GM19238 (cell line): ENCODE results near the gene CDH15.
A peak's percentile ranks its signal among the peaks of the same experiment; 100 is the strongest.
"Not testable (repeated sequence)": the region's sequence is repeated elsewhere in the genome, so short reads cannot be mapped to it uniquely, and the experiment has no call there.

Experiments used
- DNase-seq: peaks from one replicate; pipeline ENCODE4 v3.0.0; 2011; ENCODE audit warnings: low spot score; ENCODE audit not compliant: insufficient read length

The CDH15 gene

DNA sequence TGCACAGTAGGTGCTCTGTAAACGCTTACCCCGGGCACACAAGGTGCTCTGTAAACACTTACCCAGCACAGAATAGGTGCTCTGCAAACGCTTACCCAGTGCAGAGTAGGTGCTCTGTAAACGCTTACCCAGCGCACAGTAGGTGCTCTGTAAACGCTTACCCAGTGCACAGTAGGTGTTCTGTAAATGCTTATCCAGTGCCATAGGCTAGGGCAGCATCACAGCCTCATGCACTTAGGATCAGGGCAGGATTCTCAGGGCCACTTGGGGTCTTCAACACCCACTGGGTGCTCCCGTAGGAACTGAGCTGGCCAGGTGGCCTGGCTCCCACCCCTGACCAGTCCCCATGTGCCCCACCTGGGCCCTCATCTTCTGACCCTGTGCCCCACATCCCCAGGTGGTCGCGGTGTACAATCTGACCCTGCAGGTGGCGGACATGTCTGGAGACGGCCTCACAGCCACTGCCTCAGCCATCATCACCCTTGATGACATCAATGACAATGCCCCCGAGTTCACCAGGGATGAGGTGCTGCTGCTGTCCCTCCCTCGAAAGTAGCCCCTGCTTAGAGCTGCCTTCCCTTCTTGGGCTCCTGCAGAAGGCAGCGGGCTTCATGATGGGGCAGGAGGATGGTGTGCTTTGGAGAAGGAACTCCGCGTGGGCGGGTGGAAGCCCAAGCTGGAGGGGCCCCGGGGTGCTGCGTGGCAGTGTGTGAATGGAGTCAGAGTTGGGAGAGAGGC lies 15.7 kb downstream of the CDH15 start:
- no peak for DNase-seq

DNA sequence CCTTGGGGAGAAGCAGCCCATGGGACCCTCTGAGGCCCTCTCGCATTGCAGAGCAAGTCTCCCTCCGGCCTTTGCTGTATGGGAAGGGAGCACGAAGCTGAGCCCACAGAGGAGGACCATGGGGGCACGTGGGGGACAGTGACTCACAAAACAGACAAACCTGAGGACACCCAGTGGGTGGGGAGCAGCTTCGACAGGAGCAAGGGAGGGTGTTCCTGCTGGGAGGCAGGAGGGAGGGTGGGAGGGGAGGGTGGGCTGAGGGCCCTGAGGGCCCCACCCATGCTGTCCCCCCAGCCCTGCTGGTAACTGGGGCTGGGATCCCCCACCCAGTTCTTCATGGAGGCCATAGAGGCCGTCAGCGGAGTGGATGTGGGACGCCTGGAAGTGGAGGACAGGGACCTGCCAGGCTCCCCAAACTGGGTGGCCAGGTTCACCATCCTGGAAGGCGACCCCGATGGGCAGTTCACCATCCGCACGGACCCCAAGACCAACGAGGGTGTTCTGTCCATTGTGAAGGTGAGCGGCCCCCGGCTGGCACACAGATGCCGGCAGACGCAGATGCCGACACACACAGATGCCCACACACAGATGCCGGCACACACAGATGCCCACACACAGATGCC lies 16.3 kb downstream of the CDH15 start:
- DNase-seq, result no peak

DNA sequence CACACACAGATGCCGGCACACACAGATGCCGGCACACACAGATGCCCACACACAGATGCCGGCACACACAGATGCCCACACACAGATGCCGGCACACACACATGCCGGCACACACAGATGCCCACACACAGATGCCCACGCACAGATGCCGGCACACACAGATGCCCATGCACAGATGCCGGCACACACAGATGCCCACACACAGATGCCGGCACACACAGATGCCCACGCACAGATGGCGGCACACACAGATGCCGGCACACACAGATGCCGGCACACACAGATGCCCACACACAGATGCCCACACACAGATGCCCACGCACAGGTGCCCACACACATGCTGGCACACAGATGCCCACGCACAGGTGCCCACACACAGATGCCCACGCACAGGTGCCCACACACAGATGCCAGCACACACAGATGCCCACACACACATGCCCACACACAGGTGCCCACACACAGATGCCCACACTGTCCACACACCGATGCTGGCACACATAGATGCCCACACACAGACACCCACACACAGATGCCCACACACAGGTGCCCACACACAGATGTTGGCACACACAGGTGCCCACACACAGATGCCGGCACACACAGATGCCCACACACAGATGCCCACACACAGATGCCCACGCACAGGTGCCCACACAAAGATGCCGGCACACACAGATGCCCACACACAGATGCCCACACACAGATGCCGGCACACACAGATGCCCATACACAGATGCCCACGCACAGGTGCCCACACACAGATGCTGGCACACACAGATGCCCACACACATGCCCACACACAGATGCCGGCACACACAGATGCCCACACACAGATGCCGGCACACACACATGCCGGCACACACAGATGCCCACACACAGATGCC lies 17.2 kb downstream of the CDH15 start:
- not testable (repeated sequence) for DNase-seq

DNA sequence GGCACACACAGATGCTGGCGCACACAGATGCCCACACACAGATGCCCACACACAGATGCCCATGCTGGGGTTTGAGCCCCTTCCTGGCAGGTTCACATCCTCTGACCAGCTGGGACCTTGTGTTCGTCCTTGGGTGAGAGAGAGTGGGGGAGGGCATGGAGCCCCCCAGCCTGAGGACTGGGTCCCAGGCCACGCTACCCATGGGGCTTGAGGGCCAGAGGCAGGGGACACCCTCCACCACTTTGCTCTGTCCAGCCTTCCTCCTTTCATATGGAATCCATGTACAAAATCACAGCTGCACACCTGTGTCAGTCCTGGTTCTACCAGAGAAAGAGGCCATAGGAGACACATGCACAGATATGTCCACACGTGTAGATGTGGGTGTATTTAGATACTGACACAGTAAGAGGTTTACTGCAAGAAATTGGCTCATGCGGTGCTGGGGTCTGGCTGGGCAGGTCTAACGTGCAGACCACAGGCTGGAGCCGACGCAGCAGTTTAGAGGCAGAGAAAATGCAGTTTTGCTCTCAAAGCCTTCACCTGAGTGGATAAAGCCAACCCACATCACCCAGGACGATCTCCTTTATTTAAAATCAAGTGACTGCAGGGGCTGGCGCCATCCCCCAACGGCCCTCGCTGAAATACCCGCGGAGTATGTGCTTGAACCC lies 17.9 kb downstream of the CDH15 start:
- no peak for DNase-seq

DNA sequence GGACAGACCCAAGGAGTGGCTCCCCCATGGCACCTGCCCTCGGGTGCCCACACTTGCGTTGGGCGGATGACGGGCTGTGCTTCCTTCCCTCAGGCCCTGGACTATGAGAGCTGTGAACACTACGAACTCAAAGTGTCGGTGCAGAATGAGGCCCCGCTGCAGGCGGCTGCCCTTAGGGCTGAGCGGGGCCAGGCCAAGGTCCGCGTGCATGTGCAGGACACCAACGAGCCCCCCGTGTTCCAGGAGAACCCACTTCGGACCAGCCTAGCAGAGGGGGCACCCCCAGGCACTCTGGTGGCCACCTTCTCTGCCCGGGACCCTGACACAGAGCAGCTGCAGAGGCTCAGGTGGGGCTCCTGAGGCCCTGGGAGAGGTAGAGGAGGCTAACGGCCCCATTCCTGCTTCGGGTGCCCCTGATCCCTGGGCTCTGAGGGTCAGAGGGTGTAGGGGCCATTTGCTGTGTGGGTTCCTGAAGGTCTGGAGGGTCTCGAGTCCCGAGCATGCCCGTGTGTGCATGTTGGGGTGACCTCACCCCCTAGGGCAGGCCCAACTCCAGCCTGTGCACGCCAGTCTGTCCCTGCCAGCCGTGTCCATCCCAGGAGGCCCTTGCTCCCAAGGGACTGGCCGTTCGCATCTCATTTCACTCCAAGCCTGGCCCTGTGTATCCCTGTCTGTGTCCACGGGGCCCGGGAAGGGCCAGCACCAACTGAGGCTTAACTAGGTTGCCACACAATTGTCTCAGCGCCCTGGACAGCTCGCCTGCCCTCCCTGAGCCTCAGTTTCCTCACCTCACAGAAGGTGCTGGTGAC lies 18.8 kb downstream of the CDH15 start:
- DNase-seq, result no peak

DNA sequence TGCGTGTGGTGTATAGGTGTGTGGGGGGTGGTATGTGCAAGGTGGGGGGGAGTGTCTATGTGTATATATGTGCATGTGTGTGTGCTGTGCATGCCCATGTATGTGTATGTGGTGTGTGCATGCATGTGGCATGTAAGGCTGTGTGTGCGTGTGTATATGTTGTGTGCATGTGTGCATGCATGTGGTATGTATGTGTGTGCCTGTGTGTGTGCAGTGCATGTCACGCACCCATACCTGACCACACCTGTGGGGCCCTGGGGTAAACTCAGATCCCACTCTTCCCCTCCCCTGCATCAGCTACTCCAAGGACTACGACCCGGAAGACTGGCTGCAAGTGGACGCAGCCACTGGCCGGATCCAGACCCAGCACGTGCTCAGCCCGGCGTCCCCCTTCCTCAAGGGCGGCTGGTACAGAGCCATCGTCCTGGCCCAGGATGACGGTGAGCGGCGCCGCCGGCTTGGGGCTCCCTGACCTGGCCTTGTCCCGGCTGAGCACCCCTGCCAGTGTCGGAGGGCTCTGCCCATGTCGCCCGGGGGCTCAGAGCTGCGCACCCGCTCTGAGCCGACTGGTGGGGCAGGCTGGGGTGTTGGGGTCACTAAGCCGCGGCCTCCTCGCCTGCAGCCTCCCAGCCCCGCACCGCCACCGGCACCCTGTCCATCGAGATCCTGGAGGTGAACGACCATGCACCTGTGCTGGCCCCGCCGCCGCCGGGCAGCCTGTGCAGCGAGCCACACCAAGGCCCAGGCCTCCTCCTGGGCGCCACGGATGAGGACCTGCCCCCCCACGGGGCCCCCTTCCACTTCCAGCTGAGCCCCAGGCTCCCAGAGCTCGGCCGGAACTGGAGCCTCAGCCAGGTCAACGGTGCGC lies 19.7 kb downstream of the CDH15 start:
- DNase-seq, result no peak

DNA sequence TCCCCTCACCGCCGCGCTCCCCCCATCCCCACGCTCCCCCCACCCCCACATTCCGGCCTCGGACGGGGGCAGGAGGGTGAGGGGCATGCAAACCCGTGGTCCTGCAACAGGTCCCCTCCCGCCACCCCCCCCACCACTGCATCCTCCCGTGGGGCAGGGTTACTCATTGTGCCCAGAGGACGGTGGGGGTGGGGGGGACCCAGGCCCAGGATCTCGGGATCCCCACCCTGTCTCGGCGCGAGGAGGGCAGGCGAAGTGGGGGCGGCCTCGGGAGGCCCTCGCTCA lies 20.3 kb downstream of the CDH15 start:
- no peak for DNase-seq

DNA sequence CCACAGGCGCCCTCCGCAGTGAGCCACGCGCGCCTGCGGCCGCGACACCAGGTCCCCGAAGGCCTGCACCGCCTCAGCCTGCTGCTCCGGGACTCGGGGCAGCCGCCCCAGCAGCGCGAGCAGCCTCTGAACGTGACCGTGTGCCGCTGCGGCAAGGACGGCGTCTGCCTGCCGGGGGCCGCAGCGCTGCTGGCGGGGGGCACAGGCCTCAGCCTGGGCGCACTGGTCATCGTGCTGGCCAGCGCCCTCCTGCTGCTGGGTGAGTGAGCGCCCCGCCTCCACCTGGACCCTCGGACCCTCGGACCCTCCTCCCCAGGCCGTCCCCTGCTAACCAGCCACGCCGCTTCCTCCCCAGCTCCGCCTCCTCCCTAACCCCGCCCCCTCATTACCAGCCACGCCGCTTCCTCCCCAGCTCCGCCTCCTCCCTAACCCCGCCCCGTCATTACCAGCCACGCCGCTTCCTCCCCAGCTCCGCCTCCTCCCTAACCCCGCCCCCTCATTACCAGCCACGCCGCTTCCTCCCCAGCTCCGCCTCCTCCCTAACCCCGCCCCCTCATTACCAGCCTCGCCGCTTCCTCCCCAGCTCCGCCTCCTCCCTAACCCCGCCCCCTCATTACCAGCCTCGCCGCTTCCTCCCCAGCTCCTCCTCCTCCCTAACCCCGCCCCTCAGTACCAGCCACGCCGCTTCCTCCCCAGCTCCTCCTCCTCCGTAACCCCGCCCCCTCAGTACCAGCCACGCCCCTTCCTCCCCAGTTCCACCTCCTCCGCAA lies 20.8 kb downstream of the CDH15 start:
- DNase-seq, result peak; percentile 68

DNA sequence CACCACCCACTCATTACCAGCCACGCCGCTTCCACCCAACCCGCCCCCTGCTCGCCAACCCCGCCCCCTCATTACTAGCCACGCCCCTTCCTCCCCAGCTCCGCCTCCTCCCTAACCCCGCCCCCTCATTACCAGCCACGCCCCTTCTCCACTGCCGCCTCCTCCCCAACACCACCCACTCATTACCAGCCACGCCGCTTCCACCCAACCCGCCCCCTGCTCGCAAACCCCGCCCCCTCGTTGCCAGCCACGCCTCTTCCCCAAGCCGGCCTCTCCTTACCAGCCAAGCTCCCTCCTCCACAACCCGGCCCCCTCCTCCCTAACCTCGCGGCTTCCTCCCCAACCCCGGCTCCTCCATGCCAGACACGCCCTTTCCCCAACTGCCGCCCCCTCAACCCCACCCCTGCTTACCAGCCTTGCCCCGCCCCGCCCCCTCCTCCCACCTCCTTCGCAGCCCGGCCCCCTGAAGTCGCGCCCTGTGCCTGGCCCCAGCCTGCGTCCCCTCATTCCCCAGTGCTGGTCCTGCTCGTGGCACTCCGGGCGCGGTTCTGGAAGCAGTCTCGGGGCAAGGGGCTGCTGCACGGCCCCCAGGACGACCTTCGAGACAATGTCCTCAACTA lies 21.5 kb downstream of the CDH15 start:
- peak; percentile 73 for DNase-seq

DNA sequence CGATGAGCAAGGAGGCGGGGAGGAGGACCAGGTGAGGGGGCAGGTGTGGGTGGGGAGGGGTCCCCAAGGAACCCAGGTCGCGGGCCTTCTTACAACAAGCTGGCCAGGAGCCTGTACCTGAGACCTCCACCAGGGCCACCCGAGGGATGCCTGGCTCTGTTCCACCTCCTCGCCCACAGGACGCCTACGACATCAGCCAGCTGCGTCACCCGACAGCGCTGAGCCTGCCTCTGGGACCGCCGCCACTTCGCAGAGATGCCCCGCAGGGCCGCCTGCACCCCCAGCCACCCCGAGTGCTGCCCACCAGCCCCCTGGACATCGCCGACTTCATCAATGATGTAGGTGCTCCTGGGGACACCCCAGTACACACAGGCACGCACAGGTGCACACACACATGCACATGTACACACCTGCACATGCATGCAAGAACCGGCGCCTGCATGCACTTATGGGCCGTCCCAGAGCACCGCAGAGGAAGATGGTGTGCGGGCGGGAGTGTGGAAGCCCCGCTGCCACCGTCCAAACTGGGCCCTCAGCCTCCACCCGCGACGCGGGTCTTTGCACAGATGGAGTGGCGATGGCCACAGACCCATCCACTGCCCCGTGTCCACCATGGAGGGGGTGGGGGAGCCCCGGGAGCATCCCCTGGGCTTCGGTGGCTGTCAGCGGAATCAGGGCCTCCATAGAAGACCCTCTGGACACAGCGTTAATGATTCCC lies 22.2 kb downstream of the CDH15 start:
- no peak for DNase-seq

DNA sequence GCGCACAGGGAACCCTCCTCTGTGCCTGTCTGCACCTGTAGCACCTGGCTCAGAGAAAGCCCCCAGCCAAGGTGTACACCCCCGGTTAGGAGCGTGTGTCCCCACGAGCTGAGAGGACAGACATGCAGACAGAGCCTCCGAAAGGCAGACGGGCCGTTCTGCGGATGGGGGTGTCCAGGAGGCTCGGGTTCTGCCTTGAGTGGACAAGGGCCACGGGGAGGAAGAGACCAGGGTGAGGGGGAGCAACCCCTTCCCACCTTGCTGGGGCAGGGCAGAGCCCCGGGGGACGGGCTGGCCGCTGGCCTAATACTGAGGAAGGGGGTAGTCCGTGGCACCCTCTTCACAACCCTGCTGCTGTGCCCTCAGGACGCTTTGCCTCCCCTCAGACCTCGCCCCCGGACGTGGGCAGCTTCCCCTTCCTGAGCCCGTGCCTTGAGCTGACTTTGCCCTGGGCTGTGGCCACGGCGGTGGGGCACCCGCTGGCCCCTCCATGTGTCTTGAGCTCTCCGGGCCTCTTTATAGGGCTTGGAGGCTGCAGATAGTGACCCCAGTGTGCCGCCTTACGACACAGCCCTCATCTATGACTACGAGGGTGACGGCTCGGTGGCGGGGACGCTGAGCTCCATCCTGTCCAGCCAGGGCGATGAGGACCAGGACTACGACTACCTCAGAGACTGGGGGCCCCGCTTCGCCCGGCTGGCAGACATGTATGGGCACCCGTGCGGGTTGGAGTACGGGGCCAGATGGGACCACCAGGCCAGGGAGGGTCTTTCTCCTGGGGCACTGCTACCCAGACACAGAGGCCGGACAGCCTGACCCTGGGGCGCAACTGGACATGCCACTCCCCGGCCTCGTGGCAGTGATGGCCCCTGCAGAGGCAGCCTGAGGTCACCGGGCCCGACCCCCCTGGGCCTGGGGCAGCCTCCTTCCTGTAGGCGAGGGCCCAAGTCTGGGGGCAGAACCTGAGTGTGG lies 23.1 kb downstream of the CDH15 start:
- DNase-seq, result no peak

DNA sequence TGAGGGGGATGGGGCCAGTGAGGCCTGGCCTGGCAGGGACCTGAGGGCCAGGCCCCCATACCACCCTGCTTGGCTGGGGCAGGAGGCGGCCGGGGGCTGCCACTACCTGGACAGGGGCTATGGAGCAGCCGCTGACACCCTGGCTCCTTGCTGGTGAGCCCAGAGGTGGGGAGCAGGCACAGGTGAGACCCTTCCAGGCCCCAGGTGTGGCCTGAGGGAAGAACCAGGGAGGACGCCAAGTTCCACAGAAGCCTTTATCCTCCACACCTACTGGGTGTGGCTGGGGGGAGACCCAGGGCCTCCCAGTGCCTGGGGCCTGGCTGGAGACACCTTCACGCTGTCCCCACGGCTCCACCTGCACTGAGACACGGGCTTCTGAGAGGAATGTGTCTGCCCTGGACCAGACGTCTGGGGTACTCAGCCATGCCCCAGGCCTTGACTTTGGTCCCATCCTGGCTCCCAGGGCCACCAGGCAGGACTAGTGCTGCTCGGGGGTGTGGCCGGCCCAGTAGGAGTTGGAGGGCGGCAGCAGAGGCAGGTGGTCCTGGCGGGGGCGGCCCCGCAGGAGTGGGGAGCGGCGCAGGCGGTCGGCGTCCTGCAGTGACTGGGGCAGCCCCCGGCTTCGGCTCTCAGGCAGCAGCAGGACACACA lies 24.1 kb downstream of the CDH15 start:
- DNase-seq, result no peak

DNA sequence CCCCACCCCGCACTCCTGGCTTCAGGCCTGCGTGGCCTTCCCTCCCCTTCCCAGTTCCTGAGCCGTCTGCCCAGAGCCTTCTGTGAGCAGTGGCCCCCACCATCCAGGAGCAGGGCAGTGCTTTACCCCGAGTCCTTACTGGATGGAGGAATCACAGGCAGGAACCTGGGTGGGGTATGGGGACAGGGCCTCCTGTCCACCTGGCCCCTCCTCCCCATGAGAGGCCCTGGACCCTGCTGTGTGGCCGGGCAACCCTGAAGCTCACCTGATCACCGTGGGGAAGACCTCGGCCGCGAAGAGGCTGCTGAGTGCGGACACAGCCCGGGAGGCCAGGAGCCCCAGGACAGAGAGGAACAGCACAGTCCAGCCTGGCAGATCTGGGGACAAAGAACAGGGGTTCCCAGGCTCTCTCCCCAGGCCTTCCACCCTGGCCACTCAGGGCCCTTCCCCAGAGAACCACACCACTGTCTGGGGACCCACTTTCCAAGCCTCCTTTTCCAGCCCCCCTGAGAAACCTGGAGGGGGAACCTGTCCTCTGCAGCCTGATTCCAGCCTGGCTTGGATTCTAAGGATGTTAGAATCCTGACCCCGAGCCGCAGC lies 25.6 kb downstream of the CDH15 start:
- DNase-seq, result no peak

DNA sequence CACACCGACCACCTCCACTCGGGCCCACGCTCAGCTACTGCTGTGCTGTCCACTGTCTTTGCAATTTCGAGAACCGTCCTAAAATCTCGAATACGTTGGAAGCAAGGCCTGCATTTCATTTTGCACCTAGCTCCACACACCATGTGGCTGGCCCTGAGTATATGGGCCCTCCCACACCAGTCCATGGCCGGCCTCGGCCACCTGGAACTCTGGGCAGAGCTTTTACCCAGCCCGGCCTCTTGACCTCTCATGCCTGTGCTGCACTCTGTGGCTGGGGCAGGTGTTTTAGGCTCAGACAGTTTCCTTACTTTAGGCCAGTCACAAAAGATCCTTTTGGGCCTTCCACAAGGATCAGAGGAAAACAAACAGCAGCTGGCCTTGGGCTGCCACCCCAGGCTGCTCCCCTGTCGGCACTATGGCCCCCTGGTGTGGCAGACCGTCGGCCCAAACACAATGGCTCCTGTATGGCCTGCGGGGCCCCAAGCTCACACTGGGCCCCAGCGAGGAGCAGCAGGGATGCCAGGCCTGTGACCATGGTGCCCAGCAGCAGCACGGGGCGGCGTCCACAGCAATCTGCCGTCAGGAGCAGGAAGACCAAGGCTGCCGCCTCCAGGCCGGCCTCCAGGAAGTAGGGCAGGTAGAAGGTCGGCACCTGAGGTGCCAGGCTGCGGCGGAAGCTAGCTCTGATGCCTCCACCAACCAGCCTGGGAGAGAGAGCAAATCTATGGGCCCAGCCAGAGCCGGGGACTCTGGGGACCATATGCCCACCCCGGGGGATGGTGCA lies 26.3 kb downstream of the CDH15 start:
- DNase-seq, result no peak
